ENCODE data around the gene PANX1. TPM values are rescaled to one million over a fixed set of nuclear protein-coding genes. Genes with fewer than 3 reads are reported as not detected.
"Not testable (repeated sequence)": the region's sequence is repeated elsewhere in the genome, so short reads cannot be mapped to it uniquely, and the experiment has no call there.

Gene PANX1
- total RNA-seq, 1 donor from 2014 or later, result 19.9 TPM

DNA sequence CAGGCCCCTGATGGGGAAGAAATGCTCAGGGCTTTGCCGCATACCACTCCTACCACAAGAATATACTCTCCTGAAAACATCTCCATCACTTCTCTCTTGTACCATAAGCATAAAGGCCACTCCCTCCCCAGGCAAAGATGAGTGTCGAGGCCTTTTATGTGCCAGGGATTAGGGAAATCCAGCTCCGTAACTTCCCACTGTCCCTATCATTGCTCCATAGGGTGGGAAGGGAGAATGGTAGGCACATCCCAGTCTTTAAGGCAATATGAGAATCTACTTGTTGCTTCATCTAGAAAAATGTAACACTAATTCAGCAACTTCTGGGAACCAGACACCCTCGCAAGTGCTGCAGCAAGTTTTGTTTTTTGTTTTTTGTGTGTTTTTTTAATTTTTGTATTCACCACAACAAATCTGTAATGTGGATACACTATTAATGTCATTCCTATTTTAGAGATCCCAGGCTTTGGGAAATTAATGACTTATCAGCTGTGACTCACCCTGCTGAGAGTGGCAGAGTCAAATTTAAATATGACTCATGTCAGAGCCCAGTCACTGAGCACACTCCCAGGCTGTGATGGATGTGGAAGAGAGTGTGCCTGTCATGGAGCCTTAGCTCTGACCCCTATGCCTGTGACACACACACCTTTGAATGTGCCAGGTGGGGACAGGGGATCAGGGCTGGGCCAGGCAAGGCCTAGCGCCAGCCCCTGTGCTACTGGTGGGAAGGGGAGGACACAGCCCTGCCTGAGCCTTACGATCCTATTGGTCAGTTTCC, 23.4 kb downstream of the PANX1 start:
- Histone ChIP-seq H3K27ac (replicated peaks) (peak overlapping the region; percentile 83), H3K4me3 (no peak overlapping the region), H3K27me3 (ENCODE audit: low read depth) (no peaks in the 10 kb centered on the region), H3K9me3 (replicated peaks) (no peaks in the 10 kb centered on the region), H3K36me3 (peaks cover 6% of the 10 kb centered on the region), H3K4me1 (peaks cover 59% of the 10 kb centered on the region)
- no peak for DNase-seq
- TF ChIP-seq, protein P1, sequence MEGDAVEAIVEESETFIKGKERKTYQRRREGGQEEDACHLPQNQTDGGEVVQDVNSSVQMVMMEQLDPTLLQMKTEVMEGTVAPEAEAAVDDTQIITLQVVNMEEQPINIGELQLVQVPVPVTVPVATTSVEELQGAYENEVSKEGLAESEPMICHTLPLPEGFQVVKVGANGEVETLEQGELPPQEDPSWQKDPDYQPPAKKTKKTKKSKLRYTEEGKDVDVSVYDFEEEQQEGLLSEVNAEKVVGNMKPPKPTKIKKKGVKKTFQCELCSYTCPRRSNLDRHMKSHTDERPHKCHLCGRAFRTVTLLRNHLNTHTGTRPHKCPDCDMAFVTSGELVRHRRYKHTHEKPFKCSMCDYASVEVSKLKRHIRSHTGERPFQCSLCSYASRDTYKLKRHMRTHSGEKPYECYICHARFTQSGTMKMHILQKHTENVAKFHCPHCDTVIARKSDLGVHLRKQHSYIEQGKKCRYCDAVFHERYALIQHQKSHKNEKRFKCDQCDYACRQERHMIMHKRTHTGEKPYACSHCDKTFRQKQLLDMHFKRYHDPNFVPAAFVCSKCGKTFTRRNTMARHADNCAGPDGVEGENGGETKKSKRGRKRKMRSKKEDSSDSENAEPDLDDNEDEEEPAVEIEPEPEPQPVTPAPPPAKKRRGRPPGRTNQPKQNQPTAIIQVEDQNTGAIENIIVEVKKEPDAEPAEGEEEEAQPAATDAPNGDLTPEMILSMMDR (IDR thresholded peaks at IDR 0.05; ENCODE audit: borderline replicate concordance), result no peak
- intact Hi-C loops (cut with micrococcal nuclease), result no loop called here

DNA sequence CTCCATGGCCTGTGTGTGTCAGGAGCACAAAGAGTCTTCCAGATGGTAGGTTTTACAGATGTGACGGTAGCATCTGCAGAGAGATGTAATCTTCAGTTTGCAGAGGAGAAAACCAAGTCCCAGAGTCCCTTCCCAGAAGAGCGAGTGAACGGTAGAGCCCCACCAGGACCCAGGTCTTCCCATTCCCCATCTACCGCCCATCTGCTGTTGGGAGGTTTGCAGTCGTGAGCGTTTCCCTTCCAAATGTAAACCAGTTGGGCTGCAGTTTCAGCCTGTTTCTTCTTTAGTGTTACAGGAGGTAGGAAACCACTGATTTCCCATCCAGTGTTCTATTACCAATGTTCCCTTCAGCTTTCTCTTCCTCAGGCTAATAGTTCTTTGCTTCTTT, 24.0 kb downstream of the PANX1 start:
- Histone ChIP-seq H3K27ac (replicated peaks) (peak overlapping the region; percentile 83), H3K27me3 (ENCODE audit: low read depth) (no peaks in the 10 kb centered on the region), H3K36me3 (peaks cover 6% of the 10 kb centered on the region), H3K9me3 (replicated peaks) (no peaks in the 10 kb centered on the region), H3K4me1 (peaks cover 53% of the 10 kb centered on the region), H3K4me3 (no peak overlapping the region)
- TF ChIP-seq, protein P1 (IDR thresholded peaks at IDR 0.05; ENCODE audit: borderline replicate concordance), result no peak
- intact Hi-C loops (cut with micrococcal nuclease), result no loop called here
- no peak for DNase-seq

DNA sequence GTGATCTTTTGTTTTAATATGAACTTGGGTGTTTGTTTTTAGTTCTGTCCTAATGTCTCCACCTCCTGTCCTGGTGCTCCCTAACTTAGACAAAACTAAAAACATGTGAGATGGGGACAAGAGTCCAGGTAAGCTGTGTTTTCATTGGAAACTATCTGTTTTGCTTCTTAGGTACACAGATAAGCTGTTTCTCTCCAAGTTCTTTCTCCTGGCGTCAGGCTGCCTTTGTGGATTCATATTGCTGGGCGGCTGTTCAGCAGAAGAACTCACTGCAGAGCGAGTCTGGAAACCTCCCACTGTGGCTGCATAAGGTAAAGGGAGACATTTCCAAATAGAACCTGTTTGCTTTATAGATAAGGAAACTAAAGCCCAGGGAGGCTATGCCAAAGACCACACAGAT, 24.7 kb downstream of the PANX1 start:
- Histone ChIP-seq H3K9me3 (replicated peaks) (no peaks in the 10 kb centered on the region), H3K4me3 (no peak overlapping the region), H3K27me3 (ENCODE audit: low read depth) (no peaks in the 10 kb centered on the region), H3K4me1 (peaks cover 49% of the 10 kb centered on the region), H3K36me3 (peaks cover 6% of the 10 kb centered on the region), H3K27ac (replicated peaks) (no peak overlapping the region)
- TF ChIP-seq, protein P1 (IDR thresholded peaks at IDR 0.05; ENCODE audit: borderline replicate concordance), result no peak
- DNase-seq, result no peak
- intact Hi-C loops (cut with micrococcal nuclease), result no loop called here

DNA sequence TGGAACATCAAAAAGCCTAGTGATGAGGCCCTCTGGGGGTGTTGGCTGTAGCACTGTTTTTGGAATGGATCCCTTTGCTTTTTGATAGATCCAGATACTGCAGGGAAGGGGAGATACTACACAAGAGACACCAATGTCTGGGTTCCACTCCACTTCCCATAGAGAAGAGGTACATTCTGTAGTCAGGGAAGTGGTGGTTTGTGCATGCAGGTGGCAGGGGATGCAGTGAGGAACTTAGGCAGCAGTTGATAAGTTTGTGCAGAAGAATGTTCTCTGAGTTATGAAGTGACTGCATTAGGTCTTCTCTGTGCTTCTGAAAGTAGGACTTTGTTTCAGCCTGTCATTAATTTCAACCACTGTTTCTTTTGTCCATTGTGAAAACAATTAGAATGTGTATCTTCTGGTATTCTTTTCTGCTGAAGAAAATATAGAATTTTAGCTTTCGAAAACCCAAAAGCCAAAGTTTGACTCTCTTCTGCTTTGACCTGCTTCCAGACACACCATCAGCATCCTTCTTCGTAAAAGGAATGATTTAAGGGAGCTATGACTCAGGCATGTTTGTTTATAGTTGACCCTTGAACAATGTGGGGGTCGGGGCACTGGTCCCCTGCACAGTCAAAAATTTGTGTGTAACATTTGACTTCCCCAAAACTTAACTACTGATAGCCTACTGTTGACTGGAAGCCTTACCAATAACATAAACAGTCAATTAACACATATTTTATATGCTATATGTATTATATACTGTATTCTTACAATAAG, 25.6 kb downstream of the PANX1 start:
- Histone ChIP-seq H3K27me3 (ENCODE audit: low read depth) (no peaks in the 10 kb centered on the region), H3K27ac (replicated peaks) (no peak overlapping the region), H3K4me1 (peaks cover 43% of the 10 kb centered on the region), H3K4me3 (no peak overlapping the region), H3K9me3 (replicated peaks) (no peaks in the 10 kb centered on the region), H3K36me3 (peaks cover 6% of the 10 kb centered on the region)
- intact Hi-C loops (cut with micrococcal nuclease), result no loop called here
- DNase-seq, result no peak
- TF ChIP-seq, protein P1 (IDR thresholded peaks at IDR 0.05; ENCODE audit: borderline replicate concordance), result no peak

DNA sequence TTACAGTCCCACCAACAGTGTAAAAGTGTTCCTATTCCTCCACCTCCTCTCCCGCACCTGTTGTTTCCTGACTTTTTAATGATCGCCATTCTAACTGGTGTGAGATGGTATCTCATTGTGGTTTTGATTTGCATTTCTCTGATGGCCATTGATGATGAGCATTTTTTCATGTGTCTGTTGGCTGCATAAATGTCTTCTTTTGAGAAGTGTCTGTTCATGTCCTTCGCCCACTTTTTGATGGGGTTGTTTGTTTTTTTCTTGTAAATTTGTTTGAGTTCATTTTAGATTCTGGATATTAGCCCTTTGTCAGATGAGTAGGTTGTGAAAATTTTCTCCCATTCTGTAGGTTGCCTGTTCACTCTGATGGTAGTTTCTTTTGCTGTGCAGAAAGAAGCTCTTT, 28.7 kb downstream of the PANX1 start:
- intact Hi-C loops (cut with micrococcal nuclease); H3K27ac ChIP-seq (replicated peaks); DNase-seq; H3K9me3 ChIP-seq (replicated peaks); H3K36me3 ChIP-seq; H3K27me3 ChIP-seq (ENCODE audit: low read depth); H3K4me3 ChIP-seq: not testable (repeated sequence)
- H3K4me1 ChIP-seq, result peaks cover 13% of the 10 kb centered on the region

DNA sequence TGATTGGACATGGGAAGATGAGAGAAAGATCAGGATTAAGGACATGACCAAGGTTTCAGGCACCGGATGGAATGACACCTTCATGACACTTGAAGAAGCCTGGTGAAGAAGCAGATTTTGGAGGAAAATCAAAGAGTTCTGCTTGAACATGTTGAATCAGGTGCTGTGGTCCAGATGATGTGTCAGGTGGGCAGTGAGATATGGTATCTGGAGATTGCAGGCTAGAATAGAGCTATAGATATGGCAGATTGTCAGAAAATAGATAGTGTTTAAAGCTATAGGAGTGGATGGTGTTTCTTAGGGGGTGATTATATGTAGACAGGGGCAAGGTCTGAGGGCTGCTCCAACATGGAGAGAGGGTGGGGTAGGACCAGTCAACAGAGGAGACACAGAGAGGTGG, 40.2 kb downstream of the PANX1 start:
- H3K4me1 ChIP-seq, result no peaks in the 10 kb centered on the region
- no peaks in the 10 kb centered on the region for H3K36me3 ChIP-seq
- TF ChIP-seq, protein P1 (IDR thresholded peaks at IDR 0.05; ENCODE audit: borderline replicate concordance), result no peak
- H3K27ac ChIP-seq (replicated peaks), result no peak overlapping the region
- H3K9me3 ChIP-seq (replicated peaks), result no peaks in the 10 kb centered on the region
- no peak overlapping the region for H3K4me3 ChIP-seq
- no peaks in the 10 kb centered on the region for H3K27me3 ChIP-seq (ENCODE audit: low read depth)
- DNase-seq, result no peak
- intact Hi-C loops (cut with micrococcal nuclease), result no loop called here

Measured in left ventricle myocardium inferior (tissue), 1 donor.